Measurements from ENCODE around the gene MINDY1.

The MINDY1 gene

GRCh38 chr1:150965605-150966004 is 41.1 kb downstream of the MINDY1 start:
- DNase-seq (ENCODE audit: low spot score) = no peak

- no peak for DNase-seq (ENCODE audit: low spot score)
Observed at GRCh38 chr1:150964164-150964489, 42.6 kb downstream of the MINDY1 start.

GRCh38 chr1:150963321-150964163 is 43.2 kb downstream of the MINDY1 start:
- no peak for DNase-seq (ENCODE audit: low spot score)

- no peak for DNase-seq (ENCODE audit: low spot score)
Observed at GRCh38 chr1:150961756-150962155, 44.9 kb downstream of the MINDY1 start.

- no peak for DNase-seq (ENCODE audit: low spot score)
Observed at GRCh38 chr1:150960646-150961045, 46.1 kb downstream of the MINDY1 start.

GRCh38 chr1:150957666-150958065 is 49.0 kb downstream of the MINDY1 start:
- no peak for DNase-seq (ENCODE audit: low spot score)

GRCh38 chr1:150955280-150955679 is 51.4 kb downstream of the MINDY1 start:
- no peak for DNase-seq (ENCODE audit: low spot score)

GRCh38 chr1:150954708-150955107 is 52.0 kb downstream of the MINDY1 start:
- no peak for DNase-seq (ENCODE audit: low spot score)
